Ovary (tissue), 9 donors: ENCODE data around the gene MTSS2. TPM values are rescaled to one million over a fixed set of nuclear protein-coding genes. Genes with fewer than 3 reads are reported as not detected.

ENCODE experiments used
- DNase-seq, 5 donors: peaks; one replicate each; pipeline ENCODE4 v3.0.0-alpha.2; 2019 to 2020
- H3K27ac ChIP-seq, 2 donors: fragments of 200-600 bp; one replicate each; pipeline versions ENCODE4 v1.5.1 to v1.8.0; 2019 to 2022
- H3K27me3 ChIP-seq: fragments of 200-600 bp; one replicate; pipeline ENCODE4 v1.8.0; 2022
- H3K36me3 ChIP-seq: fragments of 200-600 bp; sonication (generic); one replicate; pipeline ENCODE4 v1.5.1; 2019
- H3K4me1 ChIP-seq: one replicate; pipeline ENCODE4 v1.8.1; 2013; ENCODE audit warnings: mild to moderate bottlenecking, moderate library complexity; ENCODE audit not compliant: insufficient read depth
- H3K4me3 ChIP-seq: fragments of 200-600 bp; sonication (generic); one replicate; pipeline ENCODE4 v1.5.1; 2017
- H3K9me3 ChIP-seq, 2 donors: fragments of 200-600 bp in 1 of 2; sonication (generic) in 1 of 2; one replicate each; pipeline versions ENCODE4 v1.5.1 to v1.8.1; 2013 to 2019; ENCODE audit warnings: mild to moderate bottlenecking in 1 of 2, moderate library complexity in 1 of 2
- CTCF ChIP-seq, 3 donors: fragments of 450-650 bp in 2 of 3; fragments of 200-600 bp in 1 of 3; IDR thresholded peaks; one replicate each; pipeline versions ENCODE4 v1.5.1 to v1.8.0; 2016 to 2022; ENCODE audit warnings: antibody characterized with exemption in 3 of 3, mild to moderate bottlenecking in 1 of 3
- EP300 ChIP-seq: sonication (generic); formaldehyde crosslinking; IDR thresholded peaks from one replicate; pipeline ENCODE4 v1.6.1; 2017; ENCODE audit warnings: antibody characterized with exemption
- POLR2A ChIP-seq: fragments of 450-650 bp; IDR thresholded peaks from one replicate; pipeline ENCODE4 v1.6.1; 2017; ENCODE audit warnings: antibody characterized with exemption, mild to moderate bottlenecking, moderate library complexity
- WGBS, 3 donors: extraction: QIAGEN DNeasy Blood & Tissue Kit in 1 of 3; methylation state at CpG; one replicate each; pipeline versions ENCODE4 v1.1.5 to v1.1.7; 2013 to 2017; 5-methylcytosine and 5-hydroxymethylcytosine counted together
- intact Hi-C, 4 donors: fragments of 100-400 bp; cut with DNase I; formaldehyde crosslinking; loops; one replicate each; pipeline versions ENCODE4 v1.11.0 to v1.15.1; 2022 to 2023
- polyA plus RNA-seq, 2 donors: library from polyadenylated mRNA; stranded (reverse); fragments of 200-250 nt in 1 of 2; fragments of 350-450 nt in 1 of 2; fragmentation: Illumina TruSeq in 1 of 2; extraction: RNeasy Lipid Tissue Mini Kit (QIAGEN cat#74804) in 1 of 2; gene quantifications; one replicate each; pipeline ENCODE4 v1.2.3, GENCODE V29; 2013 to 2014
- total RNA-seq, 7 donors: library from RNA; depleted of rRNA in 2 of 7; stranded (reverse); fragments of >200 nt in 2 of 7; fragmentation: NEBNext Ultra II Directional in 3 of 7; extraction: Animal tissue kit (Norgen Biotek cat#: 25700) in 3 of 7; gene quantifications; one replicate each; pipeline versions ENCODE4 v1.1.0 to v1.2.4, GENCODE V29; 2016 to 2023
- donor health status: DM: no; HTN: no; CAD: no; lungs with moderate emphysema.
- donor health status: DM: no; HTN: no; CAD: no.
- donor health status: Bipolar disorder and iron deficiency.
- donor health status: DM: yes; HTN: yes; CAD: no.
- donor health status: DM: no; HTN: no; CAD: no.
- donor health status: DM: yes; HTN: yes; CAD: no.

MTSS2 gene
- total and polyA plus RNA-seq, 9 donors = 8.4 to 93.5 (median 40.2) TPM

- WGBS, 3 donors = 88 to 94% (median 94%) methylated on average over 9 of the region's 9 CpGs
- Histone ChIP-seq H3K27ac (peak overlapping the region in 1 of 2 donors; percentile 85), H3K27me3 (no peaks in the 10 kb centered on the region), H3K9me3 (no peaks in the 10 kb centered on the region), H3K4me1 (peaks cover 24% of the 10 kb centered on the region), H3K4me3 (no peak overlapping the region), H3K36me3 (no peaks in the 10 kb centered on the region)
- no peak for DNase-seq
- no peak for TF ChIP-seq POLR2A
- no peak for TF ChIP-seq EP300
- intact Hi-C loops = no loop called here
Measured at GRCh38 chr16:70717065-70717464, 31.2 kb upstream of the MTSS2 start.

GRCh38 chr16:70715860-70716357, 30.1 kb upstream of the MTSS2 start:
- Histone ChIP-seq H3K27me3 (no peaks in the 10 kb centered on the region), H3K27ac (peak overlapping the region; percentile 41 to 85), H3K4me1 (peaks cover 24% of the 10 kb centered on the region), H3K36me3 (no peaks in the 10 kb centered on the region), H3K4me3 (no peak overlapping the region), H3K9me3 (no peaks in the 10 kb centered on the region)
- peak in 3 of 5 donors; percentile 40 to 61 (median 59) for DNase-seq
- TF ChIP-seq POLR2A = no peak
- TF ChIP-seq EP300 = no peak
- no peak for TF ChIP-seq CTCF (IDR thresholded peaks at IDR 0.05)
- WGBS, 3 donors = 6 to 22% (median 11%) methylated on average over 6 of the region's 6 CpGs
- intact Hi-C loops = no loop called here

- no peaks in the 10 kb centered on the region for H3K36me3 ChIP-seq
- H3K4me3 ChIP-seq = no peak overlapping the region
- no peaks in the 10 kb centered on the region for H3K9me3 ChIP-seq
- no peaks in the 10 kb centered on the region for H3K27me3 ChIP-seq
- DNase-seq = peak; percentile 88 to 90 (median 89)
- H3K27ac ChIP-seq = peak overlapping the region; percentile 41 to 85
- intact Hi-C loops = no loop called here
- TF ChIP-seq EP300 (no peak), CTCF (IDR thresholded peaks at IDR 0.05) (peak in 1 of 3 donors; percentile 35), POLR2A (peak; percentile 8)
- peaks cover 24% of the 10 kb centered on the region for H3K4me1 ChIP-seq
- WGBS, 3 donors = 8 to 14% (median 10%) methylated on average over 22 to 23 of the region's 23 CpGs
Measured at GRCh38 chr16:70715055-70715858, 29.4 kb upstream of the MTSS2 start.

GRCh38 chr16:70714581-70715054, 28.8 kb upstream of the MTSS2 start:
- TF ChIP-seq EP300 = no peak
- no peak for TF ChIP-seq CTCF (IDR thresholded peaks at IDR 0.05)
- no peak for TF ChIP-seq POLR2A
- DNase-seq = no peak
- Histone ChIP-seq H3K4me3 (no peak overlapping the region), H3K27ac (peak overlapping the region; percentile 41 to 85), H3K9me3 (no peaks in the 10 kb centered on the region), H3K27me3 (no peaks in the 10 kb centered on the region), H3K36me3 (no peaks in the 10 kb centered on the region), H3K4me1 (peaks cover 24% of the 10 kb centered on the region)
- intact Hi-C loops = no loop called here
- 69 to 79% (median 75%) methylated on average over 10 of the region's 10 CpGs for WGBS, 3 donors

GRCh38 chr16:70713824-70714223, 28.0 kb upstream of the MTSS2 start:
- WGBS, 3 donors = 82 to 91% (median 83%) methylated on average over 10 of the region's 10 CpGs
- H3K36me3 ChIP-seq = no peaks in the 10 kb centered on the region
- no peak overlapping the region for H3K27ac ChIP-seq
- H3K4me3 ChIP-seq = no peak overlapping the region
- peaks cover 24% of the 10 kb centered on the region for H3K4me1 ChIP-seq
- H3K27me3 ChIP-seq = no peaks in the 10 kb centered on the region
- no peak for DNase-seq
- intact Hi-C loops = no loop called here
- no peaks in the 10 kb centered on the region for H3K9me3 ChIP-seq
- TF ChIP-seq POLR2A = no peak
